Hepatocyte (in vitro differentiated cells): ENCODE results near the gene TMEM123. TPM values are rescaled to one million over a fixed set of nuclear protein-coding genes. Genes with fewer than 3 reads are reported as not detected.

ENCODE experiments used
- DNase-seq: peaks from one replicate; pipeline ENCODE4 v3.0.0-alpha.2; 2016; ENCODE audit warnings: low spot score
- H2AFZ ChIP-seq: fragments of 200-600 bp; sonication (generic); 2 replicates; pipeline ENCODE4 v1.6.0; 2016; ENCODE audit warnings: antibody characterized with exemption, mild to moderate bottlenecking
- H3K27ac ChIP-seq: fragments of 200-600 bp; sonication (generic); 2 replicates; pipeline ENCODE4 v1.5.1; 2016; ENCODE audit warnings: mild to moderate bottlenecking
- H3K27me3 ChIP-seq: fragments of 200-600 bp; sonication (generic); 2 replicates; pipeline ENCODE4 v1.6.1; 2016
- H3K36me3 ChIP-seq: fragments of 200-600 bp; sonication (generic); replicated peaks from 2 replicates; pipeline ENCODE4 v1.5.1; 2016; ENCODE audit warnings: low read depth; ENCODE audit not compliant: insufficient read depth
- H3K4me1 ChIP-seq: fragments of 200-600 bp; sonication (generic); 2 replicates; pipeline ENCODE4 v1.5.1; 2016; ENCODE audit warnings: mild to moderate bottlenecking, moderate library complexity; ENCODE audit not compliant: insufficient read depth
- H3K4me2 ChIP-seq: fragments of 200-600 bp; sonication (generic); 2 replicates; pipeline ENCODE4 v1.6.0; 2016
- H3K4me3 ChIP-seq: fragments of 200-600 bp; sonication (generic); 2 replicates; pipeline ENCODE4 v1.5.1; 2016; ENCODE audit warnings: mild to moderate bottlenecking
- H3K79me2 ChIP-seq: fragments of 200-600 bp; sonication (generic); 2 replicates; pipeline ENCODE4 v1.6.0; 2017; ENCODE audit warnings: mild to moderate bottlenecking
- H3K9me2 ChIP-seq: fragments of 200-600 bp; sonication (generic); replicated peaks from 2 replicates; pipeline ENCODE4 v1.6.0; 2017; ENCODE audit warnings: mild to moderate bottlenecking; ENCODE audit not compliant: insufficient read depth
- H3K9me3 ChIP-seq: fragments of 200-600 bp; sonication (generic); 2 replicates; pipeline ENCODE4 v1.5.1; 2016; ENCODE audit warnings: low read depth, mild to moderate bottlenecking
- H4K20me1 ChIP-seq: fragments of 200-600 bp; sonication (generic); 2 replicates; pipeline ENCODE4 v1.6.0; 2016; ENCODE audit warnings: mild to moderate bottlenecking; ENCODE audit not compliant: insufficient read depth, poor library complexity, severe bottlenecking
- EZH2 ChIP-seq: fragments of 200-600 bp; sonication (generic); IDR thresholded peaks from 2 replicates; pipeline ENCODE4 v1.6.1; 2016; ENCODE audit warnings: antibody characterized with exemption, mild to moderate bottlenecking, borderline replicate concordance
- EZH2phosphoT487 ChIP-seq: fragments of 200-600 bp; sonication (generic); IDR thresholded peaks from one replicate; pipeline ENCODE4 v1.6.1; 2018; ENCODE audit warnings: antibody characterized with exemption, mild to moderate bottlenecking, low read depth, moderate library complexity; ENCODE audit not compliant: unreplicated experiment, severe bottlenecking
- WGBS: methylation state at CpG from one replicate; pipeline ENCODE4 v1.1.6; 2016; ENCODE audit warnings: low lambda C conversion rate; ENCODE audit errors: missing lambda C conversion rate; 5-methylcytosine and 5-hydroxymethylcytosine counted together
- polyA plus RNA-seq: library from polyadenylated mRNA; unstranded; fragments of >200 nt; fragmentation: Nextera tagmentation; extraction: Ambion mirVana; gene quantifications from 2 replicates; pipeline ENCODE4 v1.2.1, GENCODE V29; 2016
- total RNA-seq: library from RNA; depleted of rRNA; stranded (reverse); fragments of >200 nt; gene quantifications from 2 replicates; pipeline ENCODE4 v1.2.3, GENCODE V29; 2014
- TF ChIP-seq, protein P1 (sequence below): fragments of 200-600 bp; sonication (generic); IDR thresholded peaks from 2 replicates; pipeline ENCODE4 v1.5.1; 2016; ENCODE audit warnings: antibody characterized with exemption, mild to moderate bottlenecking; ENCODE audit not compliant: poor library complexity

The TMEM123 gene
- total and polyA plus RNA-seq, 2 experiments from 2014 or later = 122 to 182 TPM

DNA sequence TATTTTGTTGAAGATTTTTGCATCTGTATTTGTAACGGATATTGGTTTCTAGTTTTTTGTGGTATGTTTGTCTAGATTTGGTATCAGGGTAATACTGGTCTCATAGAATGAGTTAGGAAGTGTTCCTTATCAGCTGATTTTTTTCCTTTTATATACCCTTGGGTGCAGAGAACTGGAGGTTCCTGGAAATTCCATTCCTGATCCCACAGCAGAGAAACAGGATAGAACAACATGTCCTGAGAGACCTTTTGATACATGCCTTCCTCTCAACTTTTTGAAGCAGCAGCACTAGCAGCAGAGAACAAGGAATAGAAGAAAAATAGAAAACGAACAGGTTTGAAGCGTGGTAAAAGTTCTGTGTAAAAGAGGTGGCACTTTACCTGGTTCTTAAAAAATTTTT is 68.7 kb downstream of the TMEM123 start:
- no peaks in the 10 kb centered on the region for H4K20me1 ChIP-seq
- peaks cover 7% of the 10 kb centered on the region for H3K79me2 ChIP-seq
- no peaks in the 10 kb centered on the region for H3K27me3 ChIP-seq
- H3K4me1 ChIP-seq = peaks cover 27% of the 10 kb centered on the region
- no peak overlapping the region for H2AFZ ChIP-seq
- no peaks in the 10 kb centered on the region for H3K9me2 ChIP-seq
- DNase-seq = no peak
- no peaks in the 10 kb centered on the region for H3K36me3 ChIP-seq
- H3K27ac ChIP-seq = peak overlapping the region; percentile 89
- peak overlapping the region; percentile 65 for H3K4me2 ChIP-seq
- 77% methylated on average over 3 of the region's 3 CpGs for WGBS
- TF ChIP-seq, protein P1, sequence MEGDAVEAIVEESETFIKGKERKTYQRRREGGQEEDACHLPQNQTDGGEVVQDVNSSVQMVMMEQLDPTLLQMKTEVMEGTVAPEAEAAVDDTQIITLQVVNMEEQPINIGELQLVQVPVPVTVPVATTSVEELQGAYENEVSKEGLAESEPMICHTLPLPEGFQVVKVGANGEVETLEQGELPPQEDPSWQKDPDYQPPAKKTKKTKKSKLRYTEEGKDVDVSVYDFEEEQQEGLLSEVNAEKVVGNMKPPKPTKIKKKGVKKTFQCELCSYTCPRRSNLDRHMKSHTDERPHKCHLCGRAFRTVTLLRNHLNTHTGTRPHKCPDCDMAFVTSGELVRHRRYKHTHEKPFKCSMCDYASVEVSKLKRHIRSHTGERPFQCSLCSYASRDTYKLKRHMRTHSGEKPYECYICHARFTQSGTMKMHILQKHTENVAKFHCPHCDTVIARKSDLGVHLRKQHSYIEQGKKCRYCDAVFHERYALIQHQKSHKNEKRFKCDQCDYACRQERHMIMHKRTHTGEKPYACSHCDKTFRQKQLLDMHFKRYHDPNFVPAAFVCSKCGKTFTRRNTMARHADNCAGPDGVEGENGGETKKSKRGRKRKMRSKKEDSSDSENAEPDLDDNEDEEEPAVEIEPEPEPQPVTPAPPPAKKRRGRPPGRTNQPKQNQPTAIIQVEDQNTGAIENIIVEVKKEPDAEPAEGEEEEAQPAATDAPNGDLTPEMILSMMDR = no peak
- TF ChIP-seq EZH2phosphoT487 (no peak), EZH2 (no peak)
- no peaks in the 10 kb centered on the region for H3K9me3 ChIP-seq
- H3K4me3 ChIP-seq = no peak overlapping the region

DNA sequence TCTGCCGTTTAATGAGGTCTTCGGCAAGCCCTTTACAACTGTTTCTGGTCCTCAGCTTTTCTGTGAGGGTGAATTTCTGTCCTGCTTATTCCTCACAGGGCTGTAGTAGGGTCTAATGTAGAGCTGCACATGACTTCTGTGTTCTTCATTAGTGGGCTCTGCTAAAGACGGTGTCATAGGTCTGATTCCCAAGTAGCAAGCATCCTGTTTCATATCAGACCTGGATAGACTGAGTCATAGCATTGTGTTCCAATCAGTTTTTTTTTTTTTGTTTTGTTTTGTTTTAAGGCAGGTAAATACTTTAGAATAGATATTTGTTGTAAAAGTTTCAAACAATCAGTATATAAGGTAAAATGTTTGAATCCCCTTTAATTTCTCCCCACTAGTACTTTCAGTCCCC is 70.2 kb downstream of the TMEM123 start:
- TF ChIP-seq EZH2 (no peak), EZH2phosphoT487 (no peak)
- TF ChIP-seq, protein P1 = no peak
- no peaks in the 10 kb centered on the region for H3K36me3 ChIP-seq

GRCh38 chr11:102378818-102379217 is 73.7 kb downstream of the TMEM123 start:
- no peak overlapping the region for H3K27ac ChIP-seq
- H3K4me3 ChIP-seq = no peak overlapping the region
- no peak for DNase-seq
- no peaks in the 10 kb centered on the region for H3K9me2 ChIP-seq
- peaks cover 20% of the 10 kb centered on the region for H3K79me2 ChIP-seq
- no peaks in the 10 kb centered on the region for H3K36me3 ChIP-seq
- H3K9me3 ChIP-seq = no peaks in the 10 kb centered on the region
- TF ChIP-seq EZH2phosphoT487 = no peak
- TF ChIP-seq EZH2 = no peak
- TF ChIP-seq, protein P1 = no peak
- no peaks in the 10 kb centered on the region for H3K4me1 ChIP-seq
- no peaks in the 10 kb centered on the region for H4K20me1 ChIP-seq
- no peak overlapping the region for H2AFZ ChIP-seq
- H3K4me2 ChIP-seq = no peak overlapping the region
- H3K27me3 ChIP-seq = no peaks in the 10 kb centered on the region

More for the DNA sequence above, 70.2 kb downstream of the TMEM123 start:
- H3K79me2 ChIP-seq = peaks cover 3% of the 10 kb centered on the region
- no peak overlapping the region for H3K4me3 ChIP-seq
- H3K27me3 ChIP-seq = no peaks in the 10 kb centered on the region
- H2AFZ ChIP-seq = no peak overlapping the region
- no peak overlapping the region for H3K4me2 ChIP-seq
- no peak for DNase-seq
- H4K20me1 ChIP-seq = no peaks in the 10 kb centered on the region
- H3K9me2 ChIP-seq = no peaks in the 10 kb centered on the region
- H3K9me3 ChIP-seq = no peaks in the 10 kb centered on the region
- H3K27ac ChIP-seq = no peak overlapping the region
- WGBS = 79% methylated on average over 3 of the region's 3 CpGs
- peaks cover 27% of the 10 kb centered on the region for H3K4me1 ChIP-seq

DNA sequence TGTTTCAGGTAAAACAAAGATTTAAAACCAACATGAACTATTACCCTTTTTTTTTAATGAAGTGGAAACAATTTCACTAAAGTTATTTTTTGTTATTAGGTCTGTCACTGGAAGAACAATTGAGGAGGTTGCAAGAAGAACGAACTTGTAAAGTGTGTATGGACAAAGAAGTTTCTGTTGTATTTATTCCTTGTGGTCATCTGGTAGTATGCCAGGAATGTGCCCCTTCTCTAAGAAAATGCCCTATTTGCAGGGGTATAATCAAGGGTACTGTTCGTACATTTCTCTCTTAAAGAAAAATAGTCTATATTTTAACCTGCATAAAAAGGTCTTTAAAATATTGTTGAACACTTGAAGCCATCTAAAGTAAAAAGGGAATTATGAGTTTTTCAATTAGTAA is 74.7 kb downstream of the TMEM123 start:
- 90% methylated on average over 2 of the region's 2 CpGs for WGBS
- no peak overlapping the region for H2AFZ ChIP-seq
- H3K79me2 ChIP-seq = peaks cover 20% of the 10 kb centered on the region
- H3K27ac ChIP-seq = no peak overlapping the region
- H4K20me1 ChIP-seq = no peaks in the 10 kb centered on the region
- no peak overlapping the region for H3K4me3 ChIP-seq
- no peaks in the 10 kb centered on the region for H3K36me3 ChIP-seq
- H3K4me1 ChIP-seq = no peaks in the 10 kb centered on the region
- no peak for TF ChIP-seq EZH2phosphoT487
- TF ChIP-seq, protein P1 = no peak
- no peak for TF ChIP-seq EZH2
- H3K4me2 ChIP-seq = no peak overlapping the region
- DNase-seq = no peak
- no peaks in the 10 kb centered on the region for H3K9me2 ChIP-seq
- H3K9me3 ChIP-seq = no peaks in the 10 kb centered on the region
- no peaks in the 10 kb centered on the region for H3K27me3 ChIP-seq
